HepG2 (cell line): ENCODE results near the gene P3H4. TPM values are rescaled to one million over a fixed set of nuclear protein-coding genes. Genes with fewer than 3 reads are reported as not detected.

ENCODE experiments used
- CC2D1A ChIP-seq: sonication (generic); formaldehyde crosslinking; IDR thresholded peaks from 2 replicates; pipeline ENCODE4 v1.8.1; 2023; ENCODE audit warnings: mild to moderate bottlenecking, missing genetic modification reagents
- CREB1 ChIP-seq, 2 experiments: fragments of 450-650 bp in 1 of 2; IDR thresholded peaks; 2 replicates each; pipeline ENCODE4 v1.6.1; 2016 to 2017; ENCODE audit warnings: control low read depth in 1 of 2, mild to moderate bottlenecking in 1 of 2, missing compliant biosample characterization in 1 of 2, missing genetic modification characterization in 1 of 2
- CREB3 ChIP-seq: sonication (generic); formaldehyde crosslinking; IDR thresholded peaks from 2 replicates; pipeline ENCODE4 v1.5.0; 2020; ENCODE audit warnings: missing genetic modification reagents
- EZH2 ChIP-seq: conservative IDR thresholded peaks from 2 replicates; pipeline ENCODE4 v1.6.1; 2012; ENCODE audit warnings: mild to moderate bottlenecking, low read depth, low read length, moderate library complexity
- GABPB1 ChIP-seq: IDR thresholded peaks from 2 replicates; pipeline ENCODE4 v1.6.1; 2016; ENCODE audit warnings: mild to moderate bottlenecking, missing genetic modification reagents, moderate library complexity, missing compliant biosample characterization
- GATAD2A ChIP-seq: IDR thresholded peaks from 2 replicates; pipeline ENCODE4 v1.6.1; 2016
- GTF2F1 ChIP-seq: fragments of 150-350 bp; IDR thresholded peaks from 2 replicates; pipeline ENCODE4 v1.6.1; 2014; ENCODE audit warnings: low read length
- HCFC1 ChIP-seq: fragments of 150-350 bp; IDR thresholded peaks from 2 replicates; pipeline ENCODE4 v1.6.1; 2014; ENCODE audit warnings: low read depth, low read length
- HDAC2 ChIP-seq: sonication (generic); formaldehyde crosslinking; IDR thresholded peaks from 2 replicates; pipeline ENCODE4 v1.4.0; 2020; ENCODE audit warnings: missing genetic modification reagents
- HINFP ChIP-seq: sonication (generic); formaldehyde crosslinking; IDR thresholded peaks from 2 replicates; pipeline ENCODE4 v1.4.0; 2020; ENCODE audit warnings: low read depth, mild to moderate bottlenecking, missing genetic modification reagents
- KDM1A ChIP-seq: IDR thresholded peaks from 2 replicates; pipeline ENCODE4 v1.6.1; 2016; ENCODE audit warnings: missing compliant biosample characterization
- MEF2D ChIP-seq: sonication (generic); formaldehyde crosslinking; IDR thresholded peaks from 2 replicates; pipeline ENCODE4 v1.5.1; 2020; ENCODE audit warnings: mild to moderate bottlenecking, missing genetic modification reagents
- NFYC ChIP-seq: IDR thresholded peaks from 2 replicates; pipeline ENCODE4 v1.6.1; 2016; ENCODE audit warnings: missing genetic modification reagents, missing compliant biosample characterization
- RCOR2 ChIP-seq: IDR thresholded peaks from 2 replicates; pipeline ENCODE4 v1.6.1; 2016; ENCODE audit warnings: missing biosample characterization, missing genetic modification reagents
- SCMH1 ChIP-seq: sonication (generic); formaldehyde crosslinking; IDR thresholded peaks from 2 replicates; pipeline ENCODE4 v1.9.0; 2021; ENCODE audit warnings: missing genetic modification reagents, mild to moderate bottlenecking, borderline replicate concordance
- SUZ12 ChIP-seq: fragments of 150-350 bp; IDR thresholded peaks from 2 replicates; pipeline ENCODE4 v1.6.1; 2014; ENCODE audit warnings: low read depth, low read length
- TEAD2 ChIP-seq: sonication (generic); formaldehyde crosslinking; IDR thresholded peaks from 2 replicates; pipeline ENCODE4 v1.9.0; 2021; ENCODE audit warnings: missing genetic modification reagents
- TOPORS ChIP-seq: sonication (generic); formaldehyde crosslinking; IDR thresholded peaks from 2 replicates; pipeline ENCODE4 v1.8.0; 2023; ENCODE audit warnings: mild to moderate bottlenecking, missing genetic modification reagents
- ZBTB38 ChIP-seq: sonication (generic); formaldehyde crosslinking; IDR thresholded peaks from 2 replicates; pipeline ENCODE4 v1.5.1; 2020; ENCODE audit warnings: mild to moderate bottlenecking, missing genetic modification reagents
- ZKSCAN5 ChIP-seq: sonication (generic); formaldehyde crosslinking; IDR thresholded peaks from 2 replicates; pipeline ENCODE4 v1.5.1; 2020; ENCODE audit warnings: mild to moderate bottlenecking, missing genetic modification reagents
- ZNF207 ChIP-seq: fragments of 450-650 bp; IDR thresholded peaks from 2 replicates; pipeline ENCODE4 v1.6.1; 2016; ENCODE audit warnings: antibody characterized with exemption, borderline replicate concordance
- ZNF317 ChIP-seq: sonication (generic); formaldehyde crosslinking; IDR thresholded peaks from 2 replicates; pipeline ENCODE4 v1.5.0; 2020; ENCODE audit warnings: mild to moderate bottlenecking, missing genetic modification reagents
- ZNF331 ChIP-seq: sonication (generic); formaldehyde crosslinking; IDR thresholded peaks from 2 replicates; pipeline ENCODE4 v1.4.0; 2020; ENCODE audit warnings: missing genetic modification reagents
- ZNF34 ChIP-seq: sonication (generic); formaldehyde crosslinking; IDR thresholded peaks from 2 replicates; pipeline ENCODE4 v1.4.0; 2020; ENCODE audit warnings: mild to moderate bottlenecking, missing genetic modification reagents, borderline replicate concordance
- ZNF354B ChIP-seq: sonication (generic); formaldehyde crosslinking; IDR thresholded peaks from 2 replicates; pipeline ENCODE4 v1.8.0; 2022; ENCODE audit warnings: mild to moderate bottlenecking, missing genetic modification reagents
- ZNF615 ChIP-seq: sonication (generic); formaldehyde crosslinking; IDR thresholded peaks from 2 replicates; pipeline ENCODE4 v1.5.0; 2020; ENCODE audit warnings: mild to moderate bottlenecking, missing genetic modification reagents, borderline replicate concordance
- ZNF766 ChIP-seq: sonication (generic); formaldehyde crosslinking; IDR thresholded peaks from 2 replicates; pipeline ENCODE4 v1.5.0; 2020; ENCODE audit warnings: missing genetic modification reagents, borderline replicate concordance
- ZNF768 ChIP-seq: sonication (generic); formaldehyde crosslinking; IDR thresholded peaks from 2 replicates; pipeline ENCODE4 v1.4.0; 2020; ENCODE audit warnings: missing genetic modification reagents
- ZSCAN12 ChIP-seq: sonication (generic); formaldehyde crosslinking; IDR thresholded peaks from 2 replicates; pipeline ENCODE4 v1.9.0; 2021; ENCODE audit warnings: mild to moderate bottlenecking, missing genetic modification reagents
- polyA plus RNA-seq, 8 experiments: library from polyadenylated mRNA; depleted of rRNA in 3 of 8; stranded (reverse) in 7 of 8; unstranded in 1 of 8; fragments of >200 nt; fragmentation: Illumina TruSeq in 4 of 8; extraction: Trizol in 4 of 8; gene quantifications; 2 replicates each; pipeline versions ENCODE4 v1.2.1 to v1.2.3, GENCODE V29; 2011 to 2016; ENCODE audit warnings: low read depth in 4 of 8, missing spikeins in 1 of 8, mixed read lengths in 1 of 8; ENCODE audit not compliant: insufficient read depth in 1 of 8
- total RNA-seq, 5 experiments: library from RNA; depleted of rRNA; stranded (reverse); fragments of >200 nt; fragmentation: Illumina TruSeq; extraction: Trizol; gene quantifications; 2 replicates each; pipeline ENCODE4 v1.2.3, GENCODE V29; 2016; ENCODE audit warnings: low read depth in 1 of 5
- TF ChIP-seq, protein P1 (sequence below): IDR thresholded peaks from 2 replicates; pipeline ENCODE4 v1.6.1; 2016; ENCODE audit warnings: missing biosample characterization, missing genetic modification reagents, low read depth

The P3H4 gene
- total and polyA plus RNA-seq, 2 of the 13 experiments (the other 11 are each of a cell fraction or from before 2014, with no cell fraction given), result 37.1 to 50.6 TPM

GRCh38 chr17:41812381-41813151, 817 bp upstream of the P3H4 start, which contains the start of gene FKBP10 (continued):
- peak; percentile 64; the same call in 1 of the 2 replicates for TF ChIP-seq CREB3 (CRISPR knock-in tag)
- peak; percentile 64 for TF ChIP-seq ZNF317 (CRISPR knock-in tag)
- TF ChIP-seq EZH2, result no peak
- no peak; the same call in 1 of the 2 replicates for TF ChIP-seq GTF2F1
- no peak; the same call in 1 of the 2 replicates for TF ChIP-seq ZNF766 (CRISPR knock-in tag)
- no peak for TF ChIP-seq HINFP
- 0 out of 2 replicates have a peak, but pooled peaks have one; percentile 24 for TF ChIP-seq GATAD2A
- no peak for TF ChIP-seq NFYC (CRISPR knock-in tag)
- TF ChIP-seq SUZ12, result no peak
- TF ChIP-seq ZSCAN12 (CRISPR knock-in tag), result no peak
- TF ChIP-seq ZNF768, result peak; percentile 33; the same call in 1 of the 2 replicates
- TF ChIP-seq ZKSCAN5 (CRISPR knock-in tag), result no peak
- no peak for TF ChIP-seq CC2D1A (CRISPR knock-in tag)
- no peak for TF ChIP-seq ZNF331
- no peak for TF ChIP-seq HCFC1
- no peak for TF ChIP-seq ZNF207
- no peak for TF ChIP-seq TOPORS
- no peak for TF ChIP-seq KDM1A (CRISPR knock-in tag)
- no peak for TF ChIP-seq TEAD2 (CRISPR knock-in tag)
- no peak for TF ChIP-seq HDAC2 (CRISPR knock-in tag)
- no peak; the same call in 1 of the 2 replicates for TF ChIP-seq RCOR2 (CRISPR knock-in tag)
- TF ChIP-seq, protein P1, sequence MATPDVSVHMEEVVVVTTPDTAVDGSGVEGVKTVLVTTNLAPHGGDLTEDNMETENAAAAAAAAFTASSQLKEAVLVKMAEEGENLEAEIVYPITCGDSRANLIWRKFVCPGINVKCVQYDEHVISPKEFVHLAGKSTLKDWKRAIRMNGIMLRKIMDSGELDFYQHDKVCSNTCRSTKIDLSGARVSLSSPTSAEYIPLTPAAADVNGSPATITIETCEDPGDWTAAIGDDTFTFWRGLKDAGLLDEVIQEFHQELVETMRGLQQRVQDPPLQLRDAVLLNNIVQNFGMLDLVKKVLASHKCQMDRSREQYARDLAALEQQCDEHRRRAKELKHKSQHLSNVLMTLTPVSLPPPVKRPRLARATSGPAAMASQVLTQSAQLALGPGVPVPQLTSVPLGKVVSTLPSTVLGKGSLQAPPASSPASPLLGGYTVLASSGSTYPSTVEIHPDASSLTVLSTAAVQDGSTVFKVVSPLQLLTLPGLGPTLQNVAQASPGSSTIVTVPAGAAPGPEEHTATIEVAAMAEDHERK (CRISPR knock-in tag), result no peak
- no peak for TF ChIP-seq ZNF34 (CRISPR knock-in tag)
- TF ChIP-seq ZNF354B (CRISPR knock-in tag), result no peak; the same call in 1 of the 2 replicates
- TF ChIP-seq CREB1 (IDR thresholded peaks at IDR 0.05), result 0 out of 2 replicates have a peak, but pooled peaks have one; percentile 5
- TF ChIP-seq CREB1 (CRISPR knock-in tag; IDR thresholded peaks at IDR 0.05), result no peak
- TF ChIP-seq MEF2D (CRISPR knock-in tag), result no peak
- TF ChIP-seq ZBTB38, result no peak
- TF ChIP-seq ZNF615 (CRISPR knock-in tag), result no peak; the same call in 1 of the 2 replicates
- peak; percentile 79 for TF ChIP-seq GABPB1 (CRISPR knock-in tag)
- no peak for TF ChIP-seq SCMH1 (CRISPR knock-in tag)
